Stimulated activated effector memory CD8-positive, alpha-beta T cell treated with anti-CD3 and anti-CD28 coated beads, Interleukin-12 subunit alpha, Interleukin-12 subunit beta, amount 100 ng/mL, for 72 hours (primary cell): ENCODE measurements around the gene PPM1N.

Source experiments
- ATAC-seq: fragments of 150-1000 bp; cut with Tn5 transposase; 2 replicates; pipeline ENCODE4 v1.10.0; 2021
- DNase-seq, 2 donors: peaks; one replicate each; pipeline ENCODE4 v3.0.0; 2021 to 2022; ENCODE audit warnings: low spot score in 2 of 2
- H3K27ac Mint-ChIP-seq: one replicate; pipeline ENCODE4 v1.8.0; 2022; ENCODE audit warnings: mild to moderate bottlenecking, mixed read lengths
- H3K36me3 Mint-ChIP-seq: one replicate; pipeline ENCODE4 v1.8.0; 2022; ENCODE audit warnings: mild to moderate bottlenecking, mixed read lengths
- H3K4me1 Mint-ChIP-seq: one replicate; pipeline ENCODE4 v1.8.0; 2022; ENCODE audit warnings: mixed read lengths
- H3K4me3 Mint-ChIP-seq: one replicate; pipeline ENCODE4 v1.8.0; 2022; ENCODE audit warnings: mild to moderate bottlenecking, mixed read lengths
- H3K9me3 Mint-ChIP-seq: one replicate; pipeline ENCODE4 v1.8.0; 2022; ENCODE audit warnings: mixed read lengths

The PPM1N gene

GRCh38 chr19:45495178-45495577 lies 3.1 kb upstream of the PPM1N start:
- DNase-seq (no peak), ATAC-seq (no peak)
- Mint-ChIP-seq H3K27ac (no peak overlapping the region), H3K36me3 (peaks cover 5% of the 10 kb centered on the region), H3K4me3 (peak overlapping the region; percentile 82), H3K9me3 (no peaks in the 10 kb centered on the region), H3K4me1 (peaks cover 52% of the 10 kb centered on the region)

DNA sequence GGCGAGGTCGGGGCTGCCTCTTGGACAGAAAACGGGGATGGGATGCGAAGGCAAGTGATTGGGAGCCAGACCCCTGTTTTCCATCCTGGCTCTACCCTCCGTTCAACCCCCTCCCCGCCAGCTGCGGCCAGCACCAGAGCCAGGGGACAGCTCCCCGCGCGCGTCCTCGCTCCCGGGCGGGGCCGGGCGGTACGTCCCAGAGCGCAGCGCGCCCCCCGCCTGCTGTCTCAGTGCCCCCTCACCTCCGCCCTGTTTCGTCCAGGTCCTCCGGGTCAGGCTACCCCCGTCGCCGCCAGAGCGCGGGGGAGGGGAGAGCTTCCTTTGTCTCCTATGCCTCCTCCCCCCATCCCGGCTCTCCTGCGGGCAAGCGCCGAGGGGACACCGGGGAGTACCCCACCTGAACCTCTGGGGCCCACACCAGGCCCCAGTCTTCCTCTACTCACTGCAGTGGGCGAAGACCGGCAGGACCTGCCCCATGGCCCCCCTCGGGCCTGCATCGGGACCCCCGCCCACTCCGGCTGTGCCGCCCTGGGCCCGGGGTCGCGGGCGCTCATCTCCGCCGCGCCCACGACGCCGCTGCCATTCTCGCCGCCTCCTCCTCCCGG lies 1.8 kb upstream of the PPM1N start:
- Mint-ChIP-seq H3K4me3 (peak overlapping the region; percentile 82), H3K36me3 (peaks cover 5% of the 10 kb centered on the region), H3K9me3 (no peaks in the 10 kb centered on the region), H3K4me1 (peaks cover 60% of the 10 kb centered on the region), H3K27ac (peak overlapping the region; percentile 84)
- peak; percentile 35 for ATAC-seq
- DNase-seq = peak; percentile 44 to 76

GRCh38 chr19:45497791-45498190 lies 452 bp upstream of the PPM1N start:
- H3K27ac Mint-ChIP-seq = no peak overlapping the region

GRCh38 chr19:45499196-45500180 lies 1.2 kb downstream of the PPM1N start:
- no peaks in the 10 kb centered on the region for H3K9me3 Mint-ChIP-seq
- ATAC-seq (peak; percentile 58), DNase-seq (peak; percentile 48 to 89)
- H3K36me3 Mint-ChIP-seq = peaks cover 5% of the 10 kb centered on the region
- H3K4me1 Mint-ChIP-seq = peaks cover 48% of the 10 kb centered on the region
- H3K27ac Mint-ChIP-seq = no peak overlapping the region
- peak overlapping the region; percentile 82 for H3K4me3 Mint-ChIP-seq

More at GRCh38 chr19:45497791-45498190, 452 bp upstream of the PPM1N start:
- Mint-ChIP-seq H3K9me3 (no peaks in the 10 kb centered on the region), H3K4me1 (peaks cover 55% of the 10 kb centered on the region), H3K4me3 (peak overlapping the region; percentile 82), H3K36me3 (peaks cover 5% of the 10 kb centered on the region)
- ATAC-seq = no peak
- no peak for DNase-seq

- no peak for DNase-seq
- Mint-ChIP-seq H3K36me3 (peaks cover 5% of the 10 kb centered on the region), H3K4me3 (no peak overlapping the region)
Observed at GRCh38 chr19:45500918-45501729, 2.9 kb downstream of the PPM1N start.

GRCh38 chr19:45501730-45502014 lies 3.4 kb downstream of the PPM1N start:
- DNase-seq = no peak
- H3K4me1 Mint-ChIP-seq = peaks cover 39% of the 10 kb centered on the region
- no peak for ATAC-seq
- H3K36me3 Mint-ChIP-seq = peaks cover 5% of the 10 kb centered on the region
- no peak overlapping the region for H3K4me3 Mint-ChIP-seq
- no peak overlapping the region for H3K27ac Mint-ChIP-seq
- H3K9me3 Mint-ChIP-seq = no peaks in the 10 kb centered on the region

More at GRCh38 chr19:45500918-45501729, 2.9 kb downstream of the PPM1N start:
- Mint-ChIP-seq H3K9me3 (no peaks in the 10 kb centered on the region), H3K27ac (no peak overlapping the region), H3K4me1 (peaks cover 42% of the 10 kb centered on the region)
- ATAC-seq = no peak

DNA sequence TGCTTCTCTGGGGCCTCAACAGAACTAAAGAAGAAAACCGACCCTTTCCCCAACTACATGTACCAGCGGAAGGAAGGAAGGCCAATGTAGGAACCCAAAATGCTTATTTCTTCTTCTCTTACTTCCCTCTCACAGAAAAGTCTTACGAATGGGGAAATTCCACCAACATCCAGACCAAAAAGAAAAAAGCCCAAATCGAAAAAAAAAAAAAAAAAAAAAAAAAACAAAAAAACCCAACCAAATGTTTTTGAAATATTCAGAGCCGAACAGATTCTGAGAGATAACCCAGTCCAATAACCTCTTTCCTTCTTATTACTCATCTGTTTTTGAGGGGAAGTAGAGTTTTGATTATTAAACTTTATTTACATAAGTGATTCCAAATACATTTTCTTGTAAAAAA lies 3.9 kb downstream of the PPM1N start:
- no peak overlapping the region for H3K27ac Mint-ChIP-seq
- peaks cover 35% of the 10 kb centered on the region for H3K4me1 Mint-ChIP-seq
- H3K36me3 Mint-ChIP-seq = peaks cover 10% of the 10 kb centered on the region
- no peak for ATAC-seq
- H3K9me3 Mint-ChIP-seq = no peaks in the 10 kb centered on the region
- no peak for DNase-seq
- H3K4me3 Mint-ChIP-seq = no peak overlapping the region

DNA sequence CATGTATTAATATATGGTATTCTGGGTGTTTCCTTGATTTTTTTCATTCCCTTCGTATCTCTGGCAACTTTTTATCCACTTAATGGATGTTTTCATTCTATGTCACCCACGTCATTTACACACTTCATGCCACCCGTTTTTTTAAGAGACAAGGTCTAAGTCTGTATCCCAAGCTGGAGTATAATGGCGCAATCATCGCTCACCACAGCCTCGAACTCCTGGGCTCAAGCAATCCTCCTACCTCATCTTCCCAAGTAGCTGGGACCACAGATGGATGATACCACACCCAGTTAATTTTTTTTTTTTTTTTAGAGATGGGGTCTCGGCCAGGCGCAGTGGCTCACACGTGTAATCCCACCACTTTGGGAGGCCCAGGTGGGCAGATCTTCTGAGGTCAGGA lies 5.7 kb downstream of the PPM1N start:
- Mint-ChIP-seq H3K4me3 (no peak overlapping the region), H3K9me3 (no peaks in the 10 kb centered on the region), H3K36me3 (peaks cover 16% of the 10 kb centered on the region), H3K27ac (no peak overlapping the region), H3K4me1 (peaks cover 24% of the 10 kb centered on the region)
- ATAC-seq (no peak), DNase-seq (no peak)

GRCh38 chr19:45505151-45505995 lies 7.1 kb downstream of the PPM1N start:
- Mint-ChIP-seq H3K9me3 (no peaks in the 10 kb centered on the region), H3K4me3 (peak overlapping the region; percentile 98), H3K27ac (peak overlapping the region; percentile 94), H3K36me3 (peaks cover 25% of the 10 kb centered on the region), H3K4me1 (peaks cover 24% of the 10 kb centered on the region)
- DNase-seq (no peak), ATAC-seq (no peak)

DNA sequence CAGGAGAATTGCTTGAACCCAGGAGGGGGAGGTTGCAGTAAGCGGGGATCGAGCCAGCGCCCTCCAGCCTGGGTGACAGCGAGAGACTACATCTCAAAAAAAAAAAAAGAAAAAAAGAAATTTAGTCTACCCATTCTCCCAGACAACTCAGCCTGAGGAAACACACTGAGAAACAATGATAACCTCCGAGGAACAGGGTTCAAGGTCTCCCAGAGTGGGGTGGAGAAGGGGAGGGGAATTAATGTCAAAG lies 7.7 kb downstream of the PPM1N start:
- ATAC-seq (no peak), DNase-seq (no peak)
- Mint-ChIP-seq H3K9me3 (no peaks in the 10 kb centered on the region), H3K27ac (peak overlapping the region; percentile 94), H3K4me1 (peaks cover 24% of the 10 kb centered on the region), H3K36me3 (peaks cover 31% of the 10 kb centered on the region), H3K4me3 (peak overlapping the region; percentile 98)

- ATAC-seq = peak; percentile 87
- peaks cover 36% of the 10 kb centered on the region for H3K36me3 Mint-ChIP-seq
- peak; percentile 99 to 100 for DNase-seq
- H3K9me3 Mint-ChIP-seq = no peaks in the 10 kb centered on the region
- H3K4me3 Mint-ChIP-seq = peak overlapping the region; percentile 98
- peaks cover 25% of the 10 kb centered on the region for H3K4me1 Mint-ChIP-seq
- H3K27ac Mint-ChIP-seq = peak overlapping the region; percentile 94
Observed at GRCh38 chr19:45506246-45506988, 8.2 kb downstream of the PPM1N start.

- Mint-ChIP-seq H3K9me3 (no peaks in the 10 kb centered on the region), H3K36me3 (peaks cover 44% of the 10 kb centered on the region), H3K4me3 (peak within 1 kb of the TSS; percentile 98), H3K4me1 (peaks cover 25% of the 10 kb centered on the region), H3K27ac (peak within 1 kb of the TSS; percentile 94)
- peak; percentile 84 to 97 for DNase-seq
- peak; percentile 76 for ATAC-seq
Observed at GRCh38 chr19:45506989-45507871, 9.0 kb downstream of the PPM1N start, which contains the start of gene VASP. TSS of gene VASP (plus strand) at chr19:45507479. CDS start at chr19:45507772, 293 bp downstream.

- ATAC-seq (no peak), DNase-seq (no peak)
- Mint-ChIP-seq H3K36me3 (peaks cover 51% of the 10 kb centered on the region), H3K9me3 (no peaks in the 10 kb centered on the region), H3K4me3 (peak overlapping the region; percentile 98), H3K4me1 (peaks cover 31% of the 10 kb centered on the region), H3K27ac (peak overlapping the region; percentile 94)
Observed at GRCh38 chr19:45507872-45508416, 9.7 kb downstream of the PPM1N start.
